SIG-M5 (cell line): Measurements from ENCODE around the gene ADCYAP1R1.

Source experiments
- DNase-seq: peaks from one replicate; lab custom pipeline; 2025; lab: John Stamatoyannopoulos, UW

The ADCYAP1R1 gene

GRCh38 chr7:31106303-31107105 lies 54.4 kb downstream of the ADCYAP1R1 start:
- no peak for DNase-seq

GRCh38 chr7:31107106-31108090 lies 55.3 kb downstream of the ADCYAP1R1 start:
- no peak for DNase-seq

DNA sequence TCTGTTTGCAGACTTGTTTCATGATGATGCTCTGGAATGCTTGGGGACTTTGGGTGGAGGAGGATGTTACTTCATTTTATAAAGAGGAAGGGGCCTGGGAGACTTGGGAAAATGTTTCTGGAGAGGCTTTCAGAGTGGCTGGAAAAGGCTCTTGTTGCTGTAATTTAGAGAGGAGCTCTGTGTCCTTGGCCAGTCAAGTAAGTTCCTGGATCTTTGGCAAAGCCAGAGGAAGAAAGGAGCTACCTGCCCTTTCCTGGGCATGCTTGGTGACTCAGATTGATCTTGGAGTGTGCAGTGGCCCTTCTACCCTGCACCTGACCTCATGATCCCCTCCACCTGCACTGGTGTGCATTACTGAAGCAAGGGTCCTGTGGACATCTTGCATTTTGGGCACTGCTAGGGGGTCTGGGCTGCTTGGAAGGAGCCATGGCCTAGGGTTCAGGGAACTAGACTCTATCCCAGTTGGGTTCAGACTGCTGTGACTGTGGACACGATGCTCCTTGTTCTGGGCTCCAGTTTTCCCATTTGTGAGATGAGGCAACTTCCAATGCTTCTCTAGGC lies 56.1 kb downstream of the ADCYAP1R1 start:
- no peak for DNase-seq

DNA sequence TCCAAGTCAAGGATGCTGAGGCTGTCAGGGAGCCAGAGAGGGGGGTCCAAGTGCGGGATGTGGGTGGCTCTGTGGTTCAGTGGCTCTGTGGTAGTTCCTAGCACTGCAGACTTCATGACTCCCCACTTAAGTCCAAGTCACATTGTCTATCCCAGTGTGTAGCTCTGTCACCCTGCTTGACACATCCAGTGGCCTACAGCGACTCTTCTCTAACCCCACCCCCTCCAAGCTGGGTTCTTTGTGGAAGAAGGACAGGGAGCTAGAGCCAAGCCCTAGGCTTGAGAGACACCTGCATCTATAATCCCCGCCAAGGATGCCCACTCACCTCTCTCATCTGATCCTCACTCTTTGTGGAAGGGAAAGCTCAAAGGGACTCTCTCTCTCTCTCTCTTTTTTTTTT lies 57.6 kb downstream of the ADCYAP1R1 start:
- DNase-seq: no peak

GRCh38 chr7:31110331-31111108 lies 58.4 kb downstream of the ADCYAP1R1 start:
- no peak for DNase-seq

GRCh38 chr7:31111109-31111451 lies 59.0 kb downstream of the ADCYAP1R1 start:
- no peak for DNase-seq

GRCh38 chr7:31113660-31114059 lies 61.6 kb downstream of the ADCYAP1R1 start:
- no peak for DNase-seq

GRCh38 chr7:31114593-31115343 lies 62.7 kb downstream of the ADCYAP1R1 start:
- no peak for DNase-seq

DNA sequence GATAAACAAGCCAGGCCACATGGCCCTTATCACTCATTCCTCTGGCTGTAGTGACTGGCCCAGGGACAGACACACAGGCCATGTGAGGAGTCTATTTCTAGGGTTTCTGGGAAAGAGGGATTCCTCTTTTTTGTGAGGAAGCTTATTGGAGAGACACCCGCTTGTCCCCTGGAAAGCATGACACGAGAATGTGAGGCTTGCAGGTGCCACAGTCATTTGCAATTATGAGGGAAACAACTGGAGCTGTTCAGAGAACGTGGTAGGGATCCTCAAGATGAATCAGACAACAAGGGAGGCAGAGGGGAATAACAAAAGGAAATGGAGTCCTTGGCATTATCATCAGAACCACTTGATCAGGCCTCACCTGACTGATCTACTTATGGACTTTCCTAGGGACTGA lies 64.5 kb downstream of the ADCYAP1R1 start:
- no peak for DNase-seq

DNA sequence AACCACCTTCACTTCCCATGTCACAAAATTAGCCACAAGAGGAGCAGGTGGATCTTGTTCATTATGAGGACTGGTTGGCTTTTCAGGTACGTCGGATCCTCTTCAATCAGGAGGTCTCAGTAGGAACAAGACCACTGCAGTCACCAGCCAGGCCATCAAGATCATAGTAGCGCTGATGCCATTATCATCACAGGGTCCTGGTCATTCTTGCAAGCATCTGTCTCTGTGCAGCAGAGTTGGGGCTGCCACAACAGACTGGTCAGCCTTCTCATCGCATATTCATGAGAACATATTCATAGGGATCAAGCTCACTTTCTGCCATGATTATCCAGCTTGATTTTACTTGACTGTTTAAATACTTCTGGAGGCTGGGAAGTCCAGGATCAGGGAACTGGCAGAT lies 67.1 kb downstream of the ADCYAP1R1 start:
- no peak for DNase-seq

DNA sequence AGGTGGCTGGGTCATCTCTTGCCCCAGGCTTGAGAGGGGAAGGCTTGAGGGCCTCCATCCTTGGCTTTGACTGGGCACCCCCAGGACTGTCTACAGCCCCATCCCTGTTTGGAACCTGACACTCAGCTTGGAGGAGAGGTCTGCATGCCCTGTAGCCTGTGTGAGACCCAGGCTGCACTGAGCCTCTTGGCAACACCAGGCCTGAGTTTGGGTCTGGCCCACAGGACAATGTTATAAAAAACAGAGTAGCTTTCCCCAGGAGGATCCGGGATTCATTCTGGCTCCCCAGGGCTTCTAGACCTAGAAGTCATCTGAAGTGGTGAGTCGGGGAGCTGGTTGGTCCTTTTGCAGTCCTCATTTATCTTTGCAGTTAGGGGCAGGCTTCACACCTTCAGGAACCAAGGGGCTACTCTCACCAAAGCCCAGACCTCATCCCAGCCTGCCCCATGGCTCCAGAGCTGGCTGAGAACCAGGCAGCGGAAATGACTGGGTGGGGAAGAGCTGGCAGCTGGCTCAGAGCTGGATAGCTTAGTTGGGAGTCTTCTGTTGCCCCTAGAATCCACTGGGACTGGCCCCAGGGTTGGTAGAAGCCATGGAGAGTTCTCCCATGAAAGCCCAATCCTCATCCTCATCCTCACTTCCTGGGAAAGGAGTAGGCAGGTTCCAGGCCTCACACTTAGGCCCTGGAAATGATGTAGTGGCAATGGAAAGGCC lies 68.8 kb downstream of the ADCYAP1R1 start:
- no peak for DNase-seq

DNA sequence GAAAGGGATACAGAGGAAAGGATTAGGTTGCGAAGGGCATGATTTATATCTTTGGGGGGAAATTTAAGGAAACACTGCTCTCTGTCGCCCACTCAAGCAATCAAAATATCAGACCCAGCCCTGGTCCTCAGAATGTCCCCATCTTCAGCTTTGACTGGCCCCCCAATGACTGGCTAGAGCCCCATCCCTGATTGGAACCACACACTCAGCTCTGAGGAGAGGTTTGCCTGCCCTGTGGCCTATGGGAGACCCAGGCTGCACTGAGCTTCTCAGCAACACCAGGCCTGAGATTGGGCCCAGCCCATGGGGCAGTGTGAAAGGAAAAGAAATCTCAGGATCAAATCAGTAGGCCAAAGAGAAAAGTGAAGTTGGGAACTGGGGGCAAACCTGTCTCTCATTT lies 69.5 kb downstream of the ADCYAP1R1 start:
- DNase-seq: no peak

- DNase-seq: peak; percentile 22
Observed at GRCh38 chr7:31122649-31123058, 70.5 kb downstream of the ADCYAP1R1 start.

DNA sequence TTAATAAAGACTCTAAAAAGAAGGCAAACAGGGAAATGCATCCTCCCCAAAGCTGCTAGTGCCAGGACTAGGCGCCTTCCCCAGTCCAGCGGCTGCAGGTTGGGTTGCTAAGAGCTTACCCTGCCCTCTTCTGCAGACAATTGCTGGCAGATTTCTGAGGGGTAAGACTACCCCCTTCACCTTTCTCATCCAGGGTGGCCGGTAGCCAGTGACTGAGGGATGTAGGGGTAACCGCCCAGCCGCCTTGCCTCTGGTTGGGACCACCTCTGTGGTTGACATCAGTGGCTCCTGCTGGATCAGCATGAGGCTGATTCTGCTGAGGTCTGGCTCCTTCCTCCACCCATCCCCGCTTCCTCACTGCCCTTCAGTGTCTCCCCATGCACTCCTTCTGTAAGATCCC lies 71.2 kb downstream of the ADCYAP1R1 start:
- DNase-seq: no peak

DNA sequence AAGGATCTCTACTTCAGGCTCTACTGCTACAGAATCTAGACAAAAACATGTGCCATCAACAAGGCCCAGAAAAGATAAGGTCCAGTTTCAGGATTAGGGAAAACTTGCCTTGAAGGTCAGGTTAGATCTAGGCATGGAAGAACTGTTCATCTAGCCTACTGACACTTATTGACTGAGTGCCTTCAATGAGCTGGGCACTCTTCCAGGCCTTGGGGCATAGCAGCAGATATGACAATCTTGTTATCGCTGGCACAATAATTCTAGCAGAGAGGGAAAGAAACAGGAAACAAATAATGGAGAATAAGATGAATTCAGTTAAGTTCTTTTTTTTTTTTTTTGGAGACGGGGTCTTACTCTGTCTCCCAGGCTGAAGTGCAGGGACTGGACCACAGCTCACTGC lies 71.6 kb downstream of the ADCYAP1R1 start:
- DNase-seq: no peak

DNA sequence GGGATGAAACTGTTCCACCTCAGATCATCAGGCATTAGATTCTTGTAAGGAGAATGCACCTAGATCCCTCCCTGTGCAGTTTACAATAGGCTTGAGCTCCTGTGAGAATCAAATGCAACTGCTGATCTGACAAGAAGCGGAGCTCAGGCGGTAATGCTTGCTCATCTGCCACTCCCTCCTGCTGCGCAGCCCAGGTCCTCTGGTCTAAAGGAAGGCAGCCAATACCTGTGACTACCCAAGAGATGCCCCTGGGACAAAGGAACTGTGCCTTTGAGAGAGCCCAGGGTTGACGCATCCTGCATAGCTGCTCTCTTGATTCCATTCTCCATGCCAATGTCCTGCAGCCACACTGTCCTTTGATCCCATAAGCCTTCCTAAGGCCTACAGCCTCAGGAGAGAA lies 73.1 kb downstream of the ADCYAP1R1 start:
- no peak for DNase-seq

- no peak for DNase-seq
Observed at GRCh38 chr7:31126976-31127375, 74.9 kb downstream of the ADCYAP1R1 start.

- DNase-seq: no peak
Observed at GRCh38 chr7:31129067-31129466, 77.0 kb downstream of the ADCYAP1R1 start.

GRCh38 chr7:31133497-31133896 lies 81.4 kb downstream of the ADCYAP1R1 start:
- no peak for DNase-seq
